ENCODE measurements around the gene RAB31. TPM values are rescaled to one million over a fixed set of nuclear protein-coding genes. Genes with fewer than 3 reads are reported as not detected.

Gene RAB31
- total and polyA plus RNA-seq, 3 donors from 2014 or later = 75.9 to 110 (median 81.5) TPM

DNA sequence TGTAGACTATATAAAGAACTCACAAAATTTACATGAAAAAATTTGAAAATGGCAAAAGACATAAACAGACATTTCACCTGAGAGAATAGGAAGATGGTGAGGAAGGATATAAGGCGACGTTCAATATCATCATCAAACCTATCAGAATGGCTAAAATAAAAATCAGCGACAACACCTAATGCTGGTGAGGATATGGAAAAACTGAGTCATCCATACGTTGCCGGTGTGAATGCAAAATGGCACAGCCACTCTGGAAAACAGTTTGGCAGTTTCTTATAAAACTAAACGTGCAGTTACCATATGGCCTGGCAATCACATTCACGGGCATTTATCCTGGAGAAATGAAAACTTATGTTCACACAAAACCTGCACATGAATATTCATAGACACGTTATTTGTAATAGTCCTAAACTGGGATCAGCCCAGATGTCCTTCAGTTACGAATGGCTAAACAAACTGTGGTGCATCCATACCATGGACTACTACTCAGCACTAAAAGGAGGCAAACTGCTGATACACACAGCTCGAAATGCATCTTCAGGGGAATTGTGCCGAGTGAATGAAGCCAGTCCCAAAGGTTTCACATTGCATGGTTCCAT is 114.6 kb downstream of the RAB31 start:
- no peaks in the 10 kb centered on the region for H3K36me3 ChIP-seq (ENCODE audit: low read depth, missing control alignments)
- TF ChIP-seq, protein P1, sequence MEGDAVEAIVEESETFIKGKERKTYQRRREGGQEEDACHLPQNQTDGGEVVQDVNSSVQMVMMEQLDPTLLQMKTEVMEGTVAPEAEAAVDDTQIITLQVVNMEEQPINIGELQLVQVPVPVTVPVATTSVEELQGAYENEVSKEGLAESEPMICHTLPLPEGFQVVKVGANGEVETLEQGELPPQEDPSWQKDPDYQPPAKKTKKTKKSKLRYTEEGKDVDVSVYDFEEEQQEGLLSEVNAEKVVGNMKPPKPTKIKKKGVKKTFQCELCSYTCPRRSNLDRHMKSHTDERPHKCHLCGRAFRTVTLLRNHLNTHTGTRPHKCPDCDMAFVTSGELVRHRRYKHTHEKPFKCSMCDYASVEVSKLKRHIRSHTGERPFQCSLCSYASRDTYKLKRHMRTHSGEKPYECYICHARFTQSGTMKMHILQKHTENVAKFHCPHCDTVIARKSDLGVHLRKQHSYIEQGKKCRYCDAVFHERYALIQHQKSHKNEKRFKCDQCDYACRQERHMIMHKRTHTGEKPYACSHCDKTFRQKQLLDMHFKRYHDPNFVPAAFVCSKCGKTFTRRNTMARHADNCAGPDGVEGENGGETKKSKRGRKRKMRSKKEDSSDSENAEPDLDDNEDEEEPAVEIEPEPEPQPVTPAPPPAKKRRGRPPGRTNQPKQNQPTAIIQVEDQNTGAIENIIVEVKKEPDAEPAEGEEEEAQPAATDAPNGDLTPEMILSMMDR (IDR thresholded peaks at IDR 0.05) = no peak
- no peak for TF ChIP-seq POLR2A (IDR thresholded peaks at IDR 0.05)
- no peak overlapping the region for H3K27ac ChIP-seq
- no peaks in the 10 kb centered on the region for H3K9me3 ChIP-seq
- peaks cover 22% of the 10 kb centered on the region for H3K4me1 ChIP-seq
- 92 to 94% methylated on average over 11 of the region's 11 CpGs for WGBS, 2 donors
- DNase-seq = no peak
- no peaks in the 10 kb centered on the region for H3K27me3 ChIP-seq
- H3K4me3 ChIP-seq = no peak overlapping the region
- intact Hi-C loops (cut with DNase I; ENCODE audit: low total_unique reads) = no loop called here

DNA sequence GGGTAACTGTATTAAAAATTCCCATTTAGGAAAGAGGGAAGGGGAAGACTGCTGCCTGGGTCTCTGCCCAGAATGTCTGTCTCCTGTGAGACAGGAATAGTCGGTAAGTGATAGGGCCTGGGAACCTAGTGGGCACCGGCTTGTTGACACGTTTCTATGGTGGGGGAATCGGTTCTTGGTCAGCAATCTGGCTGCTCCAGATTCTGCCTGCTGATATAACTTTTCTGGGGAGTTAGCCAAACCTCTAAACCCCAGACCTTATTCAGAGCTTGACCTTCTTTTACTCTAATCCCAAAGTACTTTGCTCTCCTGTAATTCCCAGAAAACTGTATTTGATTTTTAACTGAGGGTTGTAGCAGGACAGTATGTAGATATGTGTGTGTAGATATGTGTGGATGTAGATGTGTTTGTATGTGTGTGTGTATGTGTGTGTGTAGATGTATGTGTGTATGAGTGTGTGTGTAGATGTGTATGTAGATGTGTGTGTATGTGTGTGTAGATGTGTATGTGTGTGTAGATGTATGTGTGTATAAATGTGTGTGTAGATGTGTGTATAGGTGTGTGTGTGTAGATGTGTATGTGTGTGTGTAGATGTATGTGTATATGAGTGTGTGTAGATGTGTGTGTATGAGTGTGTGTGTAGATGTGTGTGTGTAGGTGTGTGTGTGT is 115.8 kb downstream of the RAB31 start:
- no peak for TF ChIP-seq POLR2A (IDR thresholded peaks at IDR 0.05)
- TF ChIP-seq, protein P1 (IDR thresholded peaks at IDR 0.05) = no peak
- no peak for DNase-seq
- intact Hi-C loops (cut with DNase I; ENCODE audit: low total_unique reads) = no loop called here
- Histone ChIP-seq H3K36me3 (ENCODE audit: low read depth, missing control alignments) (no peaks in the 10 kb centered on the region), H3K9me3 (no peaks in the 10 kb centered on the region), H3K27me3 (no peaks in the 10 kb centered on the region), H3K4me3 (no peak overlapping the region), H3K27ac (peak overlapping the region in 1 of 2 donors; percentile 70), H3K4me1 (peaks cover 22% of the 10 kb centered on the region)
- WGBS, 2 donors = 52 to 73% methylated on average over 4 of the region's 4 CpGs

GRCh38 chr18:9824474-9824832 is 116.4 kb downstream of the RAB31 start:
- Histone ChIP-seq H3K4me3 (no peak overlapping the region), H3K27ac (peak overlapping the region; percentile 12 to 70), H3K4me1 (peaks cover 22% of the 10 kb centered on the region), H3K27me3 (no peaks in the 10 kb centered on the region), H3K9me3 (no peaks in the 10 kb centered on the region), H3K36me3 (ENCODE audit: low read depth, missing control alignments) (no peaks in the 10 kb centered on the region)
- TF ChIP-seq POLR2A (IDR thresholded peaks at IDR 0.05) = no peak
- TF ChIP-seq, protein P1 (IDR thresholded peaks at IDR 0.05) = no peak
- no peak for DNase-seq
- 65 to 83% methylated on average over 3 of the region's 3 CpGs for WGBS, 2 donors
- intact Hi-C loops (cut with DNase I; ENCODE audit: low total_unique reads) = no loop called here

- DNase-seq = no peak
- no peak for TF ChIP-seq POLR2A (IDR thresholded peaks at IDR 0.05)
- TF ChIP-seq, protein P1 (IDR thresholded peaks at IDR 0.05) = no peak
- Histone ChIP-seq H3K36me3 (ENCODE audit: low read depth, missing control alignments) (no peaks in the 10 kb centered on the region), H3K9me3 (no peaks in the 10 kb centered on the region), H3K4me1 (peaks cover 22% of the 10 kb centered on the region), H3K27me3 (no peaks in the 10 kb centered on the region), H3K4me3 (no peak overlapping the region), H3K27ac (peak overlapping the region; percentile 12 to 70)
- 32 to 58% methylated on average over 2 to 3 of the region's 3 CpGs for WGBS, 2 donors
- intact Hi-C loops (cut with DNase I; ENCODE audit: low total_unique reads) = no loop called here
Measured at GRCh38 chr18:9824952-9825371, 116.9 kb downstream of the RAB31 start.

Data from testis (tissue), 3 donors.